Measurements from ENCODE around the gene GKN2. TPM values are rescaled to one million over a fixed set of nuclear protein-coding genes. Genes with fewer than 3 reads are reported as not detected.
A peak's percentile ranks its signal among the peaks of the same experiment; 100 is the strongest.

Gene GKN2
- total and polyA plus RNA-seq, 9 of the 15 experiments (the other 6 are each of a cell fraction or from before 2014, with no cell fraction given): not detected

GRCh38 chr2:68908392-68908970 is 44.2 kb downstream of the GKN2 start (continued):
- TF ChIP-seq, protein P1, sequence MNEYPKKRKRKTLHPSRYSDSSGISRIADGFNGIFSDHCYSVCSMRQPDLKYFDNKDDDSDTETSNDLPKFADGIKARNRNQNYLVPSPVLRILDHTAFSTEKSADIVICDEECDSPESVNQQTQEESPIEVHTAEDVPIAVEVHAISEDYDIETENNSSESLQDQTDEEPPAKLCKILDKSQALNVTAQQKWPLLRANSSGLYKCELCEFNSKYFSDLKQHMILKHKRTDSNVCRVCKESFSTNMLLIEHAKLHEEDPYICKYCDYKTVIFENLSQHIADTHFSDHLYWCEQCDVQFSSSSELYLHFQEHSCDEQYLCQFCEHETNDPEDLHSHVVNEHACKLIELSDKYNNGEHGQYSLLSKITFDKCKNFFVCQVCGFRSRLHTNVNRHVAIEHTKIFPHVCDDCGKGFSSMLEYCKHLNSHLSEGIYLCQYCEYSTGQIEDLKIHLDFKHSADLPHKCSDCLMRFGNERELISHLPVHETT (CRISPR knock-in tag; conservative IDR thresholded peaks at IDR 0.05 in 1 of 2, IDR thresholded peaks at IDR 0.05 in 1 of 2): peak in 1 of 2 experiments; percentile 75; a peak in 1 of 4 replicates
- TF ChIP-seq, protein P2, sequence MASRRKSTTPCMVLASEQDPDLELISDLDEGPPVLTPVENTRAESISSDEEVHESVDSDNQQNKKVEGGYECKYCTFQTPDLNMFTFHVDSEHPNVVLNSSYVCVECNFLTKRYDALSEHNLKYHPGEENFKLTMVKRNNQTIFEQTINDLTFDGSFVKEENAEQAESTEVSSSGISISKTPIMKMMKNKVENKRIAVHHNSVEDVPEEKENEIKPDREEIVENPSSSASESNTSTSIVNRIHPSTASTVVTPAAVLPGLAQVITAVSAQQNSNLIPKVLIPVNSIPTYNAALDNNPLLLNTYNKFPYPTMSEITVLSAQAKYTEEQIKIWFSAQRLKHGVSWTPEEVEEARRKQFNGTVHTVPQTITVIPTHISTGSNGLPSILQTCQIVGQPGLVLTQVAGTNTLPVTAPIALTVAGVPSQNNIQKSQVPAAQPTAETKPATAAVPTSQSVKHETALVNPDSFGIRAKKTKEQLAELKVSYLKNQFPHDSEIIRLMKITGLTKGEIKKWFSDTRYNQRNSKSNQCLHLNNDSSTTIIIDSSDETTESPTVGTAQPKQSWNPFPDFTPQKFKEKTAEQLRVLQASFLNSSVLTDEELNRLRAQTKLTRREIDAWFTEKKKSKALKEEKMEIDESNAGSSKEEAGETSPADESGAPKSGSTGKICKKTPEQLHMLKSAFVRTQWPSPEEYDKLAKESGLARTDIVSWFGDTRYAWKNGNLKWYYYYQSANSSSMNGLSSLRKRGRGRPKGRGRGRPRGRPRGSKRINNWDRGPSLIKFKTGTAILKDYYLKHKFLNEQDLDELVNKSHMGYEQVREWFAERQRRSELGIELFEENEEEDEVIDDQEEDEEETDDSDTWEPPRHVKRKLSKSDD (conservative IDR thresholded peaks at IDR 0.05; ENCODE audit: low read length): no peak
- TF ChIP-seq FOXK1 (CRISPR knock-in tag; IDR thresholded peaks at IDR 0.05; ENCODE audit: borderline replicate concordance) (no peak), SP1 (CRISPR knock-in tag; IDR thresholded peaks at IDR 0.05) (no peak; the same call in 1 of the 2 replicates)

GRCh38 chr2:68907920-68908253 is 44.8 kb downstream of the GKN2 start:
- 36% methylated on average over 4 of the region's 4 CpGs for WGBS (ENCODE audit: insufficient coverage, low coverage, missing lambda C conversion rate)
- H3K79me2 ChIP-seq (ENCODE audit: control insufficient read depth, insufficient read depth, low read length): no peaks in the 10 kb centered on the region
- 0 out of 2 replicates have a peak overlapping the region, but pooled peaks have one; percentile 33 for H3K4me2 ChIP-seq (ENCODE audit: insufficient read depth, low read length)
- CTCF ChIA-PET (ENCODE audit: low intra/inter-chr PET ratio): no interaction called here
- peak overlapping the region; percentile 82; the same call in 2 of the 3 replicates for H3K27ac ChIP-seq (ENCODE audit: extremely low read depth, low read depth, low read length)
- TF ChIP-seq ZNF778 (CRISPR knock-in tag; IDR thresholded peaks at IDR 0.05): no peak
- peak; percentile 81 for TF ChIP-seq PRDM10 (IDR thresholded peaks at IDR 0.05; ENCODE audit: partially characterized antibody)
- H3K36me3 ChIP-seq (ENCODE audit: control insufficient read depth, insufficient read depth, low read length): no peaks in the 10 kb centered on the region
- in situ Hi-C loops (cut with MboI) (no loop called here), intact Hi-C loops (cut with micrococcal nuclease) (loop anchor here (2.0 kb wide), 1 partner anchor 157 kb away; no protein-coding TSS in a partner anchor)
- no TSS peak for BruUV-seq (replicated peaks)
- H3K27me3 ChIP-seq (ENCODE audit: control insufficient read depth in 2 of 2, insufficient read depth in 2 of 2, low read length in 2 of 2): no peaks in the 10 kb centered on the region
- H3K4me3 ChIP-seq: no peak overlapping the region
- no peak for FAIRE-seq
- H4K20me1 ChIP-seq (replicated peaks; ENCODE audit: control insufficient read depth, insufficient read depth, low read length): no peaks in the 10 kb centered on the region
- DNase-seq (ENCODE audit: extremely low read depth in 1 of 4, low spot score in 3 of 4): no peak
- H2AFZ ChIP-seq (ENCODE audit: low read depth, low read length): peak overlapping the region; percentile 63
- peaks cover 18 to 45% of the 10 kb centered on the region in 2 experiments for H3K4me1 ChIP-seq (replicated peaks in 1 of 2; ENCODE audit: control insufficient read depth in 2 of 2, insufficient read depth in 2 of 2, low read length in 2 of 2)
- no peaks in the 10 kb centered on the region for H3K9me3 ChIP-seq (replicated peaks; ENCODE audit: control insufficient read depth, insufficient read depth, low read depth, low read length)
- POLR2A ChIA-PET: interaction anchor here (0.5 to 2.1 kb wide), 10 partner anchors 10 to 835 kb away, joined by 3 to 7 read pairs (median 3); partner anchors contain the start of gene ARHGAP25
- H3K9me1 ChIP-seq (ENCODE audit: control insufficient read depth, insufficient read depth, low read length): no peaks in the 10 kb centered on the region
- no peak for ATAC-seq
- H3K9ac ChIP-seq (ENCODE audit: insufficient read depth in 1 of 2, low read depth in 2 of 2, low read length in 2 of 2): no peak overlapping the region

Data from K562 (cell line).